OCI-M1 (cell line): ENCODE data around the gene CD59.
"Not testable (repeated sequence)": the region's sequence is repeated elsewhere in the genome, so short reads cannot be mapped to it uniquely, and the experiment has no call there.

Source experiments
- DNase-seq: peaks from one replicate; lab custom pipeline; 2025; lab: John Stamatoyannopoulos, UW

CD59 gene

DNA sequence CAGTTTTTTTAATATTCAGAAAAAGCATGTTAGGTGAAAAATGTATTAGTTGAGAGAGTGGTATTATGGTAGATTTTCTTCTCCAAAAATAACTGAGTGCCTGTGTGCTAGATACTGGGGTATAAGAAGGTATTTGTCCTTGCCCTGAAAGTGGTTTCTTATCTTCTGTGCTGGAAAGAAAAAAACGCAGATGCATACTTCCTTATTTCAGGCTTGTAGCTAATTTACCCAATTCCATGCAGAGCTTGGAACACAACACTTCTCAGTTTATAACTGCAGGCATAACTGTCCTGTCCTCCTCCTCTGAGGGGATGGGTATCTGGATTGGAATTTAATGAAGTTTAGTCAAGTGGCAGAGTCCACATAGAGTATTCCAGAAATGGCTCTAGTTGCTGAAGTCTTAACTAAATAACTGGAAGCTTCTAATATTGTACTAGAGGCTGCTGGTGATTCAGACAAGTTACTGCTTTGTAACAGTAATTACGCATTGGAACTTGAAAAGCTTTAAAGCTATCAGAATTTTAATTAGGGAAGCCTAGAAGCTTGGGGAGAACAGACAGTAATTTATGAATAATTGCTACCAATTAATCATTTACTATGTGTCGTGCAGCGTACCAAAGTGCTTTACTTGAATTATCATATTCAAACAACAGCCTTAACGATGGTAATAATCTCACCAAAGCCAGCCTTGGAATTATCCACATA lies 22.9 kb downstream of the CD59 start:
- DNase-seq, result peak; percentile 81

DNA sequence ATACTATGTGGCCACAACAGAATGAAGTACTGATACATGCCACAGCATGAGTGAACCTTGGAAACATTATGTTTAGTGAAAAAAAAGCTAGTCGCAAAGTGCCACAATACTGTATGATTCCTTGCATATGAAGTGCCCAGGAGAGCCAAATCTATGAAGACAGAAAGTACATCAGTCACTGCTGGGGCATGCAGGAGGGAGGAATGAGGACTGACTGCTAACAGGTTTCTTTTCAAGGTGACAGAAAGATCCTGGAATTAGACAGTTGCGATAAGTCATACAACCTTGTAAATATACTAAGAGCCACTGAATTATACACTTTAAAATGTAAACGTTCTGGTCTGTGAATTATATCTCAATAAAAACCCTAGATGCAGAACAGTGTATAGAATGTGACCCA lies 23.8 kb downstream of the CD59 start:
- DNase-seq, result no peak

DNA sequence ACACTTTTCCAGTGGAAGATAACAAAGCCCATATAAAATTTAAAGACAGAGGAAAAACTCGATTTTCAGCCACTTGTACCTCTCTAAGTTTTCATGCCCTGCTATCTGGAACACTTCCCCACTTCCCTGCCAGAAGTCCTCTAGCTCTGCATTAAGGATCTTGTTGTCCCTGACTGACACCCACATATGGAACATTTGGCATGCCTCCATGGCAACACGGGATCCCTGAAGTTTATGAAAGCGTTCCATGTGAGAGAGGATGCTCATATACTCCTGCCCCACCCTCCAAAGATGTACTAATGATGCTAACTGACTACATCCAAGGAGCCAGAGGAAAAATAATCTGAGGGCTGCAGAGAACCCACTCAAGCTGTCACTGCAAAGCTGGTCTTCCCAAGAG lies 26.8 kb downstream of the CD59 start:
- no peak for DNase-seq

DNA sequence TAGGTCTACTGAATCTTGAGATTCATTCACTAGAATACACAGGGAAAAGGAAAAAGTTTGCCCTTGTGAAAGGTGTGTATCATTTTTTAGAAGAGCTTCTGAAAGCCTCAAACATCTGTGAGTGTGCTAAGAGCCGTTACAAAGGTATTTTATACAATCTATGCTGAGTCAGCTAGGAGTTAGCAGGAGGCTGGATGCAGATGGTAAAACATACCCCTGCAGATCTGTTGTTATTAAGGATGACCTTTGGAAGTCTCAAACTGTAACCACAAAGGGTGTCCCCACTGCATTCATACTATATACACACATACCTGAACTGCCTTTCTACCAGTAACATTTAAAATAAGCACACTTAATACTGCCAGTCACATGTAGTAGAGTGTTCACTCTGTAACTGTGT lies 27.2 kb downstream of the CD59 start:
- DNase-seq, result no peak

DNA sequence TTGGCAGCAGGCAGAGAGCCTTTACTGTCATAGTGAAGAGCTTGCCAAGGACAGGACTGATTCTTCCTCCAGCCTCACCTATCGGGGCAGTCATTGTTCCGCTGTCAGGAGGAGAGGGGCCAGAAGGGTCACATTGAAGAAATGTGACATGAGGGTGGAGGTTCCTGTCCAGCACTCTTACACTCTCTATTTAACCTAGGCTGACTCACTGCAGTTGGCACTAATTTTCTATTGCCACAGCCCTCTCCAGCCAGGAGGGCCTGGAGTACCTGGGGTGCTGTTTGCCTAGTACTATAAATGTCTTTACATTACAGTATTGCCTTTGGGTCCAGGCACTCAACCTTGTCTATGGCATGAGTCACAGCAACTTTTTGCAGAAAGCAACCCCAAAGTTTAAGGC lies 28.4 kb downstream of the CD59 start:
- DNase-seq, result not testable (repeated sequence)

DNA sequence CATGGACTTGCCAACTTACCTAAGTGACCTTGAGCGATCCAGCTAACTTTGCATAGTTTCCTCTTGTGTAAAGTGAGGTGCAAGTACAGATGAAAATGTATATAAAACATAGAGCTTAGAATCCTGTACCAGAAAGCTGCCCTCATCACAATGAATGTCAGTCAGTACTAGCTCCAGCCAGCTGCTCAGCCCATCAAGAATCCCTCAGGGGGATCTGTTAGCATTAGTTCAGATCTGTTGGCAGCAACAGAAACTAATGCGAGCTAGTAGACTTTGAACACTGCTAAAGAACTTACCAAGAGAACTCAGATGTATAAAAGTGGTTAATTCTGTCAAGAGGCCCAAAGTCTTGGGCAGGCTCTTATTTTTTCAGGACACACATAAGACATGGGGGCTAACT lies 29.3 kb downstream of the CD59 start:
- no peak for DNase-seq

DNA sequence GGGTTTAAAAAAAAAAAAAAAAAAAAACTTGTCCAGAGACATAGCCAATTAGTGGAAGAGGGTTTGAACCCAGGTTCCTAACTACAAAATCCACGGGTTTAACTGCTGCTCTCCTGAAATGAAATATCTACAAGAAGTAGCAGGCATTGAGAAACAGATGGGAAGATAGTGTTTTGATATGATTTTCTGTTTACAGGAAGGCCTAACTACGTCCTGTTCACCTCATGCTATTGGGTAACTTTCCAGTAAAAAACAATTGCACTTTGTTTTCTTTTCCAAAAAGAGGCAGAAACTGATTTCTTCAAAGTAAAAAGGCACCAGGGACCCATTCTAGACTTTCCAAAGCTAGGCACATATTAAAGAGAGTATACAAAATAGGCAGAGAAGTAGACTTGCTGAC lies 29.7 kb downstream of the CD59 start:
- peak; percentile 62 for DNase-seq

DNA sequence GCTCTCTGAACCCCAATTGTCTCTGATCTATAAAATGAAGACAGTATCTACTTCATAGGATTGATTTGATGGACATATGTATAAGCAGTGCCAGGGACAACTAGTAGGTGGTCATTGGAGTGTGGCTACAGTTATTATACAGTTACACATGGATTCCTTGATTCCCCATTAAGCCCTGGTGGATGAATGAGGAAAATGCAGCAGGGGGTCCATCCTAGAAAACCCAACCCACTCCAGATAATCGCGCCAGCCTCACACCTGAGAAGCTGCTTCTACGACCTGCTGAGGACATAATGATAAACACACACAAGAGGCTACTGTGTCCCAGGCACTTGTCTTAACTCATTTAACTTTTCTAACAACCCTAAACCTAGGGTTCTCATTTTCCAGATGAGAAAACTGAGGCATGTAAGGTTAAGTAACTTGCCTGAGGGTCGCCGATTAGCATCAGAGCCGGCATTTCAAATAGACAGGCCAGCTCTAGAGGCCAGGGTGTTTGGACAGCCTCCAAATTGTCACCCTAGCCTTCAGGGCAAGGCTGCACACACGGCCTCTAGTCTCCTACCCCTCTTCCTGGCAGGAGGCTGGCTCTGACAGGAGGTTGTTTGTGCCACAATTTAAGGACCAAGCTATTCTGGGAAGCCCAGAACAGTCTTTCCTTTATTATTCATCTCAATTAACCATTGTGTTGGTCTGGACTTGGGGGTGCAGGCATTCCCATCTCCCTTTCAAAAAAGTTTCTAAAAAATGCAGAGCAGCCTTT lies 31.8 kb downstream of the CD59 start:
- no peak for DNase-seq

DNA sequence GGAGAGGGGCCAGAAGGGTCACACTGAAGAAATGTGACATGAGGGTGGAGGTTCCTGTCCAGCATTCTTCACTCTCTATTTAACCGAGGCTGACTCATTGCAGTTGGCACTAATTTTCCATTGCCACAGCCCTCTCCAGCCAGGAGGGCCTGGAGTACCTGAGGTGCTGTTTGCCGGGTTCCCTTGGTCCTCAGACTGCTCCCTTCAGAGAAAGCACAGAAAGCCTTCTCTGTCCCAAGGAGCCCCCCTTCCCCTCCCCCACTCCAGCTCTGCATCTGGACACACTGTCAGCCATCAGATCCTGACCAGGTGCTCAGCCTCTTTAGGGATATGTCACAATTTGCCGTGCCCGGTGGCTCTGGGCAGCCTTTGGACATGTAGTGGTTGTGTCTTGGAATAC lies 32.4 kb downstream of the CD59 start:
- DNase-seq, result no peak

DNA sequence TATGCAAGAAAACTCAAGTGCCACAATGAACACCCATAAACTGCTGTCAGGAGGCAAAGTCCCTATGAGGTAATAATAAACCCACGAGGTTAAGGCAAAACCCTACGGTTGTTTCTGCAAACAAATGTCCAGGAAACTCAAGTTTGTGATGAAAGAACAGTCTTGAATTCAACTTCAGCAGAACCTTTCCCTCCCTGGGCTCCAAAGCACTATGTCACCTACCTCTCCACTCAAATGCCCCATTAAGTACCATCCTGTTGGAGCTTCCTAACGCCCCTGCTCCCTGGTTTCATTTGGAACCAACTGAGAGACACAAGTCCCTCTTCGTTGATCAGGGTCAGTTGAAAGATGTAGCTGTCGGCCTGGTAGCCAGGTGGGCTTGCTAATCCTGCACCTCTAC lies 33.0 kb downstream of the CD59 start:
- no peak for DNase-seq

DNA sequence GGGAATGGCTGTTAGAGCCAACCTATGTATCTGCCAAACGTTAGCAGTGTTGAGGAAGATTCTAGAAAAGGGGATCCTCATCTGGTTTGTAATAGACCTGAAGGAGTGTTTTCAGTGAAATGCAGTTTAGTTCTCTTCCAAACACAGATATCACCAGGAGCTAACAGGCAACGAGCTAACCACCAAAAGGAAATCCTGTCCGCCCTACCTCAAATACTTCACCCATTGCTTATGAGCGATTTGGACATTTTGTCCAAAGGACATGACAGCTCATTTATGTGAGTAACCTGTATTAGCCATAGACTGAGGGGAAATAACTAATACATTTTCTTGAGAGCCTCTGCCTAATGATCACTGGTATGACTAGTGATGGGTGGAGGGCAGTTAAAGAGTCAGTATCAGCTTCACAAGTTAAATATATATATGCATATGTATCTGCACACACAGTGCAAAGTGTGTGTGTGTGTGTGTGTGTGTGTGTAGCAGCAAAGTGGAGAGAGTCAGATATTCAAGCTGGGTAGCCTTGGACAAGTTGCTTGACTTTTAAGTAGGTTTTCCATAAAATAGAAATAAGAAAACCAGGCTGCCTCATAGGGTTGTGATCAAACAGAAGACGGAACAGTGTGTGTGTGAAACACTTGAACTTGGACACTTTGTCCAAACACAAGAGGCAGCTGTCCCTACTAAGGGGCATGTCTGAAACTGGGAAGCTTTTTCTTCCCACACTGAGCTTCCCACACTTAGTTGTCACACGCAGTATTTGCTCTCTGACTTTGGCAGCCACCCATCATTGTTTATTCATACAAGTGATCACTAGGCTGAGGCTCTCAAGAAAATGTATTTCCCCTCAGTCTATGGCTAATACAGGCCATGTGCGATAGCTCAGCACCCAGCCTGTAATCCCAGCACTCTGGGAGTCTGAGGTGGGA lies 34.7 kb downstream of the CD59 start:
- no peak for DNase-seq

DNA sequence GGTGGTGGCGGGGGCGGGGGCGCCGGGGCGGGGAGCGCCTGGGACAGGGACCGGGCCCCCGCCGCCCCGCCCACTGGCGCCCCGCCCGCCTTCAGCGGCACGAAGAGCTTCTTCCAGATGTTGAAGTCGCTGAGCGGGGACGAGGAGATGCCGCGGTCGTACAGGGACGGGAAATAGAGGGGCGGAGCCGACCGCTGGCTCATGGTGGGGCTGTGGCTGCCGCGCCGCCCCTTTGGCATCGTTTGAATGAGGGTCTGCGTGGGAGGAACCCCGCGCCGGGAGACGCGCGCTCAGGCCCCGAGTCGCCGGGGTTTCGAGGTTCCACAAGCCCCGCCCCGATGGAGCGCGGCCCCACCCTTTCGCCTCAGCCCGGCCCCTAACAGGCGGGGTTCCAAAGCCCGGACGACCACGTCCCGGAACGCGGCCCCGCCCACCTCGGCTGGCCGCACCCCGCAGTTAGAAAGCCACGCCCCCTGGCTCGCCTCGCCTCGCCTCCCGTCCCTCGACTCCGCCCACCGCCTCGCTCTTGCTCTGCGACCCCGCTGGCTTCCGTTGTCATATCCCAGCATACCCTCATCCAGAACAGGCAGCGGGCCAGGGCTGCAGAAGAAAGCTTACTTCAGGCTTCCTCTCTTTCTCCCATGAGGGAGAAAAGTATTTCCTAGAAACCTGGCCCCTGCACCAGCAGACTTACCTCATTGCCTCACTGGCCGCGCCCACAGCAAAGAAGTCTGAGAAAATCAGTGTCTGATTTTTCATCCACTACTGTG lies 35.5 kb downstream of the CD59 start, which contains the start of gene C11orf91:
Gene C11orf91 (minus strand): TSS at position 325 of the 770 bp plus-strand sequence. CDS start 86 bp downstream, at position 239.
- peak; percentile 96 for DNase-seq

DNA sequence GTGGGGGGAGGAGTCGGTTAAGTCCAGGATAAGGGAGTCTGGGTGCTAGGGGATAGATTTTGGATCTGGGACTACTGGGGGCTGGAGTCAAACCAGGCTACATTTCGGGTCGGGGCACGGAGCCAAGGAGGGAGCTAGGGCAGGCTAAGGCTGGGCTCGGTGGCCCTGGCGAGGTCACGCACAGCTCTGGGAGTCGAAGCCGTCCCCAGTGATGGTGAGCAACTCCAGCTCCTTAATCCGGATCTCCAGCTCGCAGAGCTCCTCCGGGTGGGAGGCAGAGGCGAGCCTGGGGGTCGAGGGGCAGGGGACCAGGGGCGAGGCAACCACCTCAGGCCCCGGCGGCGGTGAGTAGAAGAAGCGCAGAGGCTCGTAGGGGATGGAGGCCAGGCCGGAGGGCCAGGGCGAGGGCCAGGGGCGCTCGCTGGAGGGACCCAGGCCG lies 36.1 kb downstream of the CD59 start:
- no peak for DNase-seq

DNA sequence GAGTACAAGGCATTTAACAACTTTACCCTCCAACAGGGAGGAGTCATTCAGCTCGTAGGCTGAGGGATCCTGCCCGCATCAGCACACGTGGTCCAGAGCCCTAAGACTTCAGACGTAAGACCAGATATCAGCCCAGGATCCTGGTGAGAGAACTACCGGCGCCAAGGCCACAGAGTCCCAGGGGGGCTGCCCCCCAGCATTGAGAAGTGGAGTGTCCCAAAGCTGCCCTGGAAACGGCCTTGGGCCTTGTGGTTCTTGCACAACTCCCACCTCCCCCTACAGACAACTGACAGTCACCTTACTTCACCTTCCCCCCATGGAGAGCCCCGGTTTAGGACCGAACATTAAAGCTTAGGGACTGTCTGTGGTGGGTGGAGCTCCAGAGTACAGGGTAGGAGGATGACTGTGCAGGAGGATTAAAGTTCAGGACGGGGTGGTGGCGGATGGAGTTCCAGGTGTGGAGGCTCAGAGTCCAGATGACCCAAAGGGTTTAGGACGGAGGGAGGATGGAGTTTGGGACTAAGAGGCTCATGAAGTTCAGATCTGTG lies 36.6 kb downstream of the CD59 start:
- no peak for DNase-seq

DNA sequence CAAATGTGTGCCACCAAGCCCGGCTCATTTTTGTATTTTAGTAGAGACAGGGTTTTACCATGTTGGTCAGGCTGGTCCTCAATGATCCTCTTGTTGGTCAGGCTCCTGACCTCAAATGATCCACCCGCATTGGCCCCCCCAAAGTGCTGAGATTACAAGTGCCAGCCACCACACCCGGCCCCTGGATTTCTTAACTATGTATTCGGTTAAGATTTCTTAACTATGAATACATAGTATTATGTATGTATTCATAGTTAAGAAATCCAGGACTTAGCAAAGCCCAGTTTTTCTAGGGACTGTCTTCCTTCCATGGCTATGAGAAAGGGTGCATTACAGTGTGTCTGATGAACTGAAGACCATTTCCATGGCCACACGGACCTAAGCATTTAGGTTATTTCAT lies 37.3 kb downstream of the CD59 start:
- no peak for DNase-seq

DNA sequence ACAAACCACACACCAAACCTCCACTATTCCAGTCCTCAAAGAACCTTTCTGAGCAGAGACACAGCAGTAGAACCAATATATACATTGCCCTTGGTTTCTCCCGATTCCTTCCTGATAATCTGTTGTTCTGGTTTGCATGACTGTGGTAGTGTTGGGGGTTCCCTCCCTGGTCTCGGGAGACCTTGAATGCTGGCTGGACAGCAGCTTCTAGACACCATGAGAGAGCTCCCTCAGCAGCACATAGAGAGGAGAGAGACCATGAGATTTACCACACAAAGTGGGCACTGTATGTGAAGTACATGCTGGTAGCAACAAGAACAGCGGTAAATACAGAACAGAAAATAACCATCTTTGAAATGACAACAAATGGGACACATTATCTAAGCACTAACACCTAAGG lies 38.2 kb downstream of the CD59 start:
- DNase-seq, result no peak

DNA sequence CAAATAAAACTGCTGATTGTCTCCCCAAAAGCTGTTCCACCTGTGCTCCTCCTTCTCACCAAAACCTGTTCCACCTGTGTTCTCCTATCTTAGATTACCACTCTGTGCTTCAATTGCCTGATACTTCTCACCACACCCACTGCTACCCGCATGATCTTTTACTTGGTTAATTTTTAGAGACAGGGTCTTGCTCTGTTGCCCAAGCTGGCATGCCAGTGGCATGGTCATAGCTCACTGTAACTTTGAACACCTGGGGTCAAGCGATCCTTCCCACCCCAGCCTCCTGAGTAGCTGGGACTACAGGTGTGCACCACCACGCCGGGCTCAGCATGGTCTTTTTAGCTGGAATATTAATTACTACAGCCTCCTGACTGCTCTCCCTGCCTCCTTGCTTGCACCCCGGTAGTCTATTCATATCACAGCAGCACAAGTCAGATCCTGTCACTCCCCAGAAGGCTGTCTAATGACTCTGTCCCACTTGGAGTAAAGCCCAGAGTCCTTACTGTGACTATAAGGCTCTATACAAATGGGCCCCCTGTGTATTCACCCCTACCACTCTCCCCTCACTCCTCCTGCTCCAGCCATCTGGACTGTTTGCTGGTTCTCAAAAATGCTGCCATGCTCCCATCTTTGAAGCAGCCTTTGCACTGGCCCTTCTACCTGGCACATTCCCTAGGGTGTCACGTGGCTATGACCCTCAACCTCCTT lies 39.1 kb downstream of the CD59 start:
- no peak for DNase-seq

DNA sequence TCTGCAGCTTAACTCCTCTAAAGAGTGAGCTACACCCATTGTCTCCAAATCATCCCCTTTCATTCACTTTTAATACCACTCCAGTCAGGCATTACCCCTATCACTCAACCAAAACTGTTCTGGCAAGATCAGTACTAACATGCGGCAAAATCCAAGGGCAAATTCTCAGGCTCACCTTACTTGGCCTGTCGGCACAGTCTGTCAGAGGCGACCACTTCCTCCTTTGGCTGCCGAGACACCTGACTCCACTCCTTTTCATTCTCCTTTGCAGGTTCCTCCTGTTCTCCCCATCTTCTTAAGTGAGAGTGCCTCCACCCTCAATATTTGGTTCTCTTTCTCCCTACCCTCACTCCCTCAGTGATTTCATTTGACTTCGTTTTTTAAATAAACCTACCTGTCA lies 39.8 kb downstream of the CD59 start:
- DNase-seq, result no peak

DNA sequence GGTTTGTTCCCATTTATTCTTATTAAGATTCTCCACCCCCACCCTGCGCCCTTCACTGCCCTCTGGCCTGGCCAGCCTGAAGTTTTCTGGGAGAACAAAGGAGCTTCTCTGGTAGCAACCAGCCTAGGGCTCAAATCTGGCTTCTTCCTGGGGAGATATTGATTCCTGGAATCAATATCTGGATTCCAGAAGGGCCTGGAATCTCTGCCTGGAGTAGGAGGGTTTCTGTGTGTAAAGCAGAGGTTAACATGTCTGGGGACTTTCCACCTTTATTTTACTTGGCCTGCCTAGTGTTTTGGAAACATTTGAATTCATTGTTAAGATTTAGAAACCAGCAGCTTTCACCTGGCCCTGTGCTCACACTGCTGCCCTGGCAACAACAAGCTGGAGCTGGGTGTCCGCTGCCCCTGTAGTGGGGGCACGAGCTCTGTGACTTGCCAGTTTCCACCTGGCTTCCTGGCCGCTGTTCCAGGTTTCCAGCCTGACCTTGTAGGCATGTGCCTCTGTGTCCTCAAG lies 41.1 kb downstream of the CD59 start:
- no peak for DNase-seq

DNA sequence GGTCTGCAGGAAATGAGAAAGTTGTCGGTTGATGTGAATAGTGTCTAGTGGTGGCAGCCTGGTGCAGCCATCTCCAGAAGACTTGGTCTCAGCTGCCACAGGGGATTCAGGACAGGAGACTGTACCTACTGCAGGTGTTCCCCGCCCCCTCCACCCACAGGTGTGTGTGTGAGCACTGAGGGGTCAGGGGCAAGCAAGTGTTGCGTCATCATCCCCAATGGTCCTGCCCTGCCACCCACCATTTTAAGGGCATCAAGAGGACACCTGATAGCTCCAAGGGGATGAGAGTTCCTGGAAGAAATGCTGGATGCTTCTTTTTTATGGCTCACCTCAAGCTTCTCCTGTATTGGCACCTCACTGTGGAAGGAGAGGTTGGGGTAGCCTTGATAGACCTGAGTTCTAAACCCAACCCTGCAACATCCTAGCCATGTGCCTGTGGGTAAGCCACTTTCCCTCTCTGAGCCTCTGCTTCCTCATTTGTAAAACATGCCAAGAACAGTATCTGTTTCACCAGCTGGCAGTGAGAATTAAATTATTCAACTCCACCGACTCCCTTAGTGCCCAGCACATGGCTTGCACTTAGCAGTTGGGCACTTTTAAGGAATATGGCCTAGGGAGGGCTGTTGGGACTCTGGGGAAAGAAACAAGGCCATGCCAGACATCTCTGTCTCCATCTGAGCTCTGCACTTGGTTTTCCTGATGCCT lies 41.7 kb downstream of the CD59 start:
- no peak for DNase-seq
